SK-N-SH treated with all-trans-retinoic acid at 6 μM for 48 hours (cell line): ENCODE results near the gene ASCC1.

Experiments
- ARNTL ChIP-seq: fragments of 450-650 bp; formaldehyde crosslinking; IDR thresholded peaks from 2 replicates; pipeline ENCODE4 v1.5.0; 2020; ENCODE audit warnings: low read depth, mild to moderate bottlenecking, moderate library complexity, borderline replicate concordance
- BACH2 ChIP-seq: fragments of 250-450 bp; sonication (Bioruptor Pico); IDR thresholded peaks from 2 replicates; pipeline ENCODE4 v1.9.0; 2021; ENCODE audit warnings: mild to moderate bottlenecking, borderline replicate concordance
- GLIS3 ChIP-seq: fragments of 250-450 bp; sonication (Bioruptor Pico); IDR thresholded peaks from 2 replicates; pipeline ENCODE4 v1.5.0; 2020; ENCODE audit warnings: mild to moderate bottlenecking, moderate library complexity
- ISL1 ChIP-seq: fragments of 250-450 bp; sonication (Bioruptor Pico); IDR thresholded peaks from 2 replicates; pipeline ENCODE4 v2.1.2; 2022; ENCODE audit warnings: mild to moderate bottlenecking, moderate library complexity
- OSR1 ChIP-seq: fragments of 250-450 bp; sonication (Bioruptor Pico); IDR thresholded peaks from 2 replicates; pipeline ENCODE4 v1.8.0; 2022; ENCODE audit warnings: moderate library complexity, mild to moderate bottlenecking, inconsistent platforms
- RARB ChIP-seq: fragments of 250-450 bp; sonication (Bioruptor Pico); IDR thresholded peaks from 2 replicates; pipeline ENCODE4 v1.8.0; 2021; ENCODE audit warnings: mild to moderate bottlenecking, moderate library complexity
- ZFP30 ChIP-seq: fragments of 450-650 bp; formaldehyde crosslinking; IDR thresholded peaks from 2 replicates; pipeline ENCODE4 v1.5.0; 2022; ENCODE audit warnings: mild to moderate bottlenecking, moderate library complexity
- ZNF8 ChIP-seq: fragments of 450-650 bp; formaldehyde crosslinking; IDR thresholded peaks from 2 replicates; pipeline ENCODE4 v1.5.0; 2020; ENCODE audit warnings: mild to moderate bottlenecking, moderate library complexity
- TF ChIP-seq, protein P1 (sequence below): fragments of 250-450 bp; sonication (Bioruptor Pico); IDR thresholded peaks from 2 replicates; pipeline ENCODE4 v1.5.1; 2021; ENCODE audit warnings: mild to moderate bottlenecking, moderate library complexity
- TF ChIP-seq, protein P2 (sequence below): fragments of 250-450 bp; sonication (Bioruptor Pico); IDR thresholded peaks from 2 replicates; pipeline ENCODE4 v1.5.1; 2020; ENCODE audit warnings: low read depth, mild to moderate bottlenecking, moderate library complexity

DNA sequence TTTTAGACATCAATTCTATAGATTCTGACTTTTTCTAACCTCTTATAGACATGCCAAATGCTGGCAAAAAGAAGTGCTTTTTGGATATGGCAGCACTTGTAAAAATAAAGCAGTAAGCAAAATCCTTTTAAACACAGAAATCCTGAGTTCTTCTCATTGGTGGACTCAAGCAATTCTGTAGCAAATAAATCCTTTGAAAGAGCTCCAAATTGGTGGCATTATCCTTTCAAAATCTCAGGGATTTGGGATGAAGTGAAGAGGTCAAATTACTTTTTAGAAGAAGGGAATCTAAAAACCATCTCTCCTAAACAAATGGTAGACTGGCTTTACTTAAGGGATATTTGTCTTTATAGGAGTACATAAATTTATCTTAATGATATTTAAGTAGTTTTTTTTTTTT is 17.5 kb upstream of the ASCC1 start:
- TF ChIP-seq ISL1 (CRISPR knock-in tag) (no peak), ZFP30 (CRISPR knock-in tag) (no peak), OSR1 (no peak), RARB (CRISPR knock-in tag) (no peak), GLIS3 (no peak), BACH2 (CRISPR knock-in tag) (no peak), ARNTL (no peak), ZNF8 (no peak)
- TF ChIP-seq, protein P1, sequence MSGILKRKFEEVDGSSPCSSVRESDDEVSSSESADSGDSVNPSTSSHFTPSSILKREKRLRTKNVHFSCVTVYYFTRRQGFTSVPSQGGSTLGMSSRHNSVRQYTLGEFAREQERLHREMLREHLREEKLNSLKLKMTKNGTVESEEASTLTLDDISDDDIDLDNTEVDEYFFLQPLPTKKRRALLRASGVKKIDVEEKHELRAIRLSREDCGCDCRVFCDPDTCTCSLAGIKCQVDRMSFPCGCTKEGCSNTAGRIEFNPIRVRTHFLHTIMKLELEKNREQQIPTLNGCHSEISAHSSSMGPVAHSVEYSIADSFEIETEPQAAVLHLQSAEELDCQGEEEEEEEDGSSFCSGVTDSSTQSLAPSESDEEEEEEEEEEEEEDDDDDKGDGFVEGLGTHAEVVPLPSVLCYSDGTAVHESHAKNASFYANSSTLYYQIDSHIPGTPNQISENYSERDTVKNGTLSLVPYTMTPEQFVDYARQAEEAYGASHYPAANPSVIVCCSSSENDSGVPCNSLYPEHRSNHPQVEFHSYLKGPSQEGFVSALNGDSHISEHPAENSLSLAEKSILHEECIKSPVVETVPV (CRISPR knock-in tag) = no peak
- TF ChIP-seq, protein P2, sequence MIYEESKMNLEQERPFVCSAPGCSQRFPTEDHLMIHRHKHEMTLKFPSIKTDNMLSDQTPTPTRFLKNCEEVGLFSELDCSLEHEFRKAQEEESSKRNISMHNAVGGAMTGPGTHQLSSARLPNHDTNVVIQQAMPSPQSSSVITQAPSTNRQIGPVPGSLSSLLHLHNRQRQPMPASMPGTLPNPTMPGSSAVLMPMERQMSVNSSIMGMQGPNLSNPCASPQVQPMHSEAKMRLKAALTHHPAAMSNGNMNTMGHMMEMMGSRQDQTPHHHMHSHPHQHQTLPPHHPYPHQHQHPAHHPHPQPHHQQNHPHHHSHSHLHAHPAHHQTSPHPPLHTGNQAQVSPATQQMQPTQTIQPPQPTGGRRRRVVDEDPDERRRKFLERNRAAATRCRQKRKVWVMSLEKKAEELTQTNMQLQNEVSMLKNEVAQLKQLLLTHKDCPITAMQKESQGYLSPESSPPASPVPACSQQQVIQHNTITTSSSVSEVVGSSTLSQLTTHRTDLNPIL (CRISPR knock-in tag) = no peak
